ENCODE data around the gene OR14J1.
"Not testable (repeated sequence)": the region's sequence is repeated elsewhere in the genome, so short reads cannot be mapped to it uniquely, and the experiment has no call there.

The OR14J1 gene

DNA sequence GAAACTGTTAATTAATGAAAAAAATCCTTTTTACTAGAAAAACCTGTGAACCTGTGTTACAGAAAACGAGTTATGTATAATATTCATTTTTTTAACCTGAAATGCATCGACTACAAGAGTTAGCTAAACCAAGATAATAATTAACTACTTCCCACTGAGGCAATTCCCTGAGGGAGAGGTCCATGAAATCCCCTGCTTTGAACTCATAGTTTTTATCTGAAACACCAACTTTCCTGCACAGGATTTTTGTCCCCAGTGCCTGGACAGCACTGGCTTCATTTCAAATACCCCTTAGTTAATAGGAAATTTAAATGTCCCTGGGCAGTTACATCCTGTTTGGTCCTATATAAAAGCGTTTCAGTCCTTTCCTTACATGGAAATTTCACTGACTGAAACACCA, at the start of gene OR14J1:
TSS of gene OR14J1 (plus strand) at position 386 of the 400 bp plus-strand sequence. CDS start 4,989 bp downstream, outside the sequence.
- DNase-seq: no peak

GRCh38 chr6:29251736-29252135, 49.8 kb upstream of the OR14J1 start:
- DNase-seq: no peak

GRCh38 chr6:29255530-29255929, 46.0 kb upstream of the OR14J1 start:
- DNase-seq: no peak

DNA sequence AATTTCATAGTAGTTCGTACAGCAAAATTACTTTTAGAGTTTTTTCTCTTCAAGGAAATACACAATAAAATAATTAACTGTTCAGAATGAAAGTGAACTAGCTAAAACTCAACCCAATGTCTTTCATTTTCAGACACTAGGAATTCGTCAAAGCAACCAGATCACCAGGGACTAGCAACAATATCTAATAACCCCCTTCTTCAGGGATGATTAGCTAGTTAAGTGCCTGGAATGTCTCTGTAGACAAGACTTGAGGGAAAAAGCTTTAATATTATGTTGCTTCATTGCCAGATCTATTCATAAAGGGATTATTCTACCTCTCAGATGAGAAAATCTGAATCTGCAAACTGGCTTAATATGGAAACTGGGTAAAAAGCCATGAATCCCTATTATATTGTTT, 41.8 kb upstream of the OR14J1 start:
- DNase-seq: no peak

DNA sequence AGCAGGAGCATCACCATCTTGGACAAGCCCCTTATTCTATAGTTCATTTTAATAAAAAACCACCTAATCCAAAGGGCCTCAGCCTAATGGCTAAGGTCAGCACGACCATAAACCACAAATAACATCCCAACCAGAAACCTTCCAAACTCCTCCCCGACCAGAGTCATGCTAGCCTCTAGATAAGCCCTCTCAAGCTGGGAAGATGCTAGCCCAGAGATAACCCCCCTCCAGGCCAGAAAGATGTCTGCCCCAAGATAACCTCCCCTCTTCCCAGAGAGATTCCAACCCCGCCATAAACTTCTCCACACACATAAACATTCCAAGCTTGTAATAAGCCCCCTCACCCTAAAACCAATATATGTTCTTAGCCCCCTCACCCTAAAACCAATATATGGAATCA, 38.5 kb upstream of the OR14J1 start:
- DNase-seq: no peak

DNA sequence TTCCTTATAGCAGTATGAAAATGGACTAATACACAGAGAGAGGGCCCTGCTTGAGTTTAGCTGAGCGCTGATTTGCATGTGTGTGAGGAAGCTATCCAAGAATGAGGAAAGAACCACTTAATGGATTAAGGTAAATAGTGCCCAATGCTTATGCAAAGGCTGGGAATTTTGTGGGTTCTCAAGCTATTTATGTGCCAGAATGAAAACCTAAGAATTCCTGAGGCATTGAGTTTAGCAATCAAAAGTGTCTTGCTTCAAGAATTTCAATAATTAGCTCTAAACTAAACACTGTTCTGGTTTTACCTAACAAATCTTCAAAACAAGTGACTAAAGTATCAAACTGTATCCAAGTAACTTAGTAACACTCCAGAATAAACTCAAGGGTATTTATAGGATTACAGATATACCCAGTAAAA, 7.0 kb upstream of the OR14J1 start:
- no peak for DNase-seq

DNA sequence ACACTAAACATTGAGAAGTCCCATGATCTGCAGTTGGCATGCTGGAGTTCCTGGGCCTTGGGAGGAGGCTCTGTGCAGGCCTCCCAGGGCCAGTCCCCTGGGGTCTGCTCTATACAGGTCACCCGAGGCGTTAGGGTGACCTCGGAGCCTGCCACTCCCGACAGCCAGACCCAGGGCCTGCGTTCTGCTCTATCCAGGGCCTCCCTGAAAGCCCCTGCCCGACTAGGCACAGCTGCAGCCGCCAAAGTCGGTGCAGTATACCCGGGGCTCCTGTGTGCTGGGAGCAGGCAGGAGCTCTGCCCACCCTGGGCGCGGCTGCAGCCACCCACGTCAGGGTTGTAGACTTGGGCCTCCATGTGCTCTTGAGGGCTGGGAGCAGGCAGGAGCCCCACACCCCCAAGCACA, 6.3 kb upstream of the OR14J1 start:
- no peak for DNase-seq

DNA sequence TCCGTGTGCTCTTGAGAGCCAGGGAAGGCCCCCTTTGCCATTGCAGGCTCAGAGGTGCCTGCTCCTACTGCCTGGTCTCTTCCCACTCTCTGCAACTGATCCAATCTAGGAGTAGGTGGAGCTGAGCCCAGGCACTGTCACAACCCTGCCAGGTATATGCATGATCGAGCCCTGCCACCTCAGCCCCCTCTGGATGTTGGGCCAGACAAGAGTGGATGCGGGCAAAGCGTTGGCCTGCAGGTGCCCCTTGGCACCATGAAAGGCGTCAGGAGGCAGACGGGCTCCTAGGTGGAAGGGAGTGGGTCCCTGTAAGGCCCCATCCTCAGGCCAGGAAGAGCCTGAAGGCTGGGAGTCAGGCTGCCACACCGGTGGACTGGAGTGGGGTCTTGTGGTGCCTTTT, 5.9 kb upstream of the OR14J1 start:
- no peak for DNase-seq

- no peak for DNase-seq
Observed at GRCh38 chr6:29319931-29320330, 18.4 kb downstream of the OR14J1 start.

GRCh38 chr6:29323332-29323731, 21.8 kb downstream of the OR14J1 start:
- DNase-seq: not testable (repeated sequence)

GRCh38 chr6:29325777-29326176, 24.3 kb downstream of the OR14J1 start:
- DNase-seq: no peak

- DNase-seq: no peak
Observed at GRCh38 chr6:29332676-29333075, 31.2 kb downstream of the OR14J1 start.

- DNase-seq: no peak
Observed at GRCh38 chr6:29336269-29336668, 34.8 kb downstream of the OR14J1 start.

DNA sequence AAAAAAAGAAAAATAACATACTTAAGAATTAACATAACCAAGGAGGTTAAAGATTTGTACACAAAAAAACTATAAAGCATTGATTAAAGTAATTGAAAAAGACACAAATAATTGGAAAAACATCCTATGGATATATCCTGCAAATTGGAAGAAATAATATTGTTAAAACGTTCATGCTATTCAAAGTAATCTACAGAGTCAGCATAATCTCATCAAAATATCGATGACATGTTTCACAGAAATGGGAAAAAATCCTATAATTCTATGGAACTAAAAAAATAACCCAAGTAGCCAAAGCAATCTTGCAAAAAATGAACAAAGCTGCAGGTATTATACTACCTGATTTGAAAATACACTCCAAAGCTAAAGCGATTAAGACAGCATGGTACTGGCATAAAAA, 43.9 kb downstream of the OR14J1 start:
- DNase-seq: no peak

DNA sequence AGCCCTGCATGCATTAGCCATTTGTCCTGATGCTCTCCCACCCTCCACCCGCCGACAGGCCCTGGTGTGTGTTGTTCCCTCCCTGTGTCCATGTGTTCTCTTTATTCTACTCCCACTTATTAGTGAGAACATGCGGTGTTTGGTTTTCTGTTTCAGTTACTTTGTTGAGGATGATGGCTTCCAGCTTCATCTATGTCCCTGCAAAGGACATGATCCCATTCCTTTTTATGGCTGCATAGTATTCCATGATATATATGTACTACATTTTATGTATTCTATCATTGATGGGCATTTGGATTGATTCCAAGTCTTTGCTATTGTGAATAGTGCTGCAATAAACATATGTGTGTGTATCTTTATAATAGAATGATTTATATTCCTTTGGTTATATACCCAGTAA, 47.8 kb downstream of the OR14J1 start:
- not testable (repeated sequence) for DNase-seq

- DNase-seq: no peak
Observed at GRCh38 chr6:29354980-29355379, 53.5 kb downstream of the OR14J1 start.

- DNase-seq: no peak
Observed at GRCh38 chr6:29355603-29356002, 54.1 kb downstream of the OR14J1 start.

All from fibroblast of upper back skin (primary cell).